ENCODE results near the gene LMF1. TPM values are rescaled to one million over a fixed set of nuclear protein-coding genes. Genes with fewer than 3 reads are reported as not detected.
A peak's percentile ranks its signal among the peaks of the same experiment; 100 is the strongest.

LMF1 gene
- total RNA-seq, 1 donor from 2014 or later = 26.2 TPM

DNA sequence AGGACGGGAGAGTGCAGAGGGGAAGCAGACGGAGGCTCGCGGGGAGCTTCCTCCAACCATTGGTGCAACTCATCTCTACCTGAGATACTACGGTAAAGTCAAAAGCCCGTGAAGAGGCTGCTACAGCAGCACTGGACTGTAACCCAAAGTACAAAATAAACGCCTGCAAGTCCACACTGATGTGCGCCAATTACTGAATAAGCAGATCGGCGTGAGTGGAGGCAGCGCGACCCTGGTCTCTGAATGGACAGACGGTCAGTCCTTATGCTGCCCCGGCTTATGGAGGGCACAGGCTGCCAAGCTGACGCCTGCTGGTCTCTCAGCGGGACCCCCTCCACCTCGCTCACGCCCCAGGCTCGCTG, 58.5 kb downstream of the LMF1 start:
- peaks cover 2% of the 10 kb centered on the region for H3K4me1 Mint-ChIP-seq (ENCODE audit: low read depth)
- H3K36me3 Mint-ChIP-seq (ENCODE audit: insufficient read depth) = peaks cover 7% of the 10 kb centered on the region
- DNase-seq (ENCODE audit: low spot score, unreplicated experiment) = no peak
- H3K9me3 Mint-ChIP-seq (ENCODE audit: low read depth) = no peaks in the 10 kb centered on the region
- peak overlapping the region; percentile 29 for H3K27ac Mint-ChIP-seq
- no peak overlapping the region for H3K4me3 Mint-ChIP-seq (ENCODE audit: low read depth)
- TF ChIP-seq CTCF (IDR thresholded peaks at IDR 0.05; ENCODE audit: unreplicated experiment) = no peak
- H3K27me3 Mint-ChIP-seq = no peaks in the 10 kb centered on the region

GRCh38 chr16:911604-912321, 59.0 kb downstream of the LMF1 start:
- H3K9me3 Mint-ChIP-seq (ENCODE audit: low read depth) = no peaks in the 10 kb centered on the region
- H3K27me3 Mint-ChIP-seq = no peaks in the 10 kb centered on the region
- no peak for DNase-seq (ENCODE audit: low spot score, unreplicated experiment)
- TF ChIP-seq CTCF (IDR thresholded peaks at IDR 0.05; ENCODE audit: unreplicated experiment) = no peak
- H3K27ac Mint-ChIP-seq = peak overlapping the region; percentile 29
- H3K4me3 Mint-ChIP-seq (ENCODE audit: low read depth) = no peak overlapping the region
- H3K4me1 Mint-ChIP-seq (ENCODE audit: low read depth) = peaks cover 2% of the 10 kb centered on the region
- H3K36me3 Mint-ChIP-seq (ENCODE audit: insufficient read depth) = peaks cover 10% of the 10 kb centered on the region

- H3K36me3 Mint-ChIP-seq (ENCODE audit: insufficient read depth) = peaks cover 16% of the 10 kb centered on the region
- no peak for TF ChIP-seq CTCF (IDR thresholded peaks at IDR 0.05; ENCODE audit: unreplicated experiment)
- no peak for DNase-seq (ENCODE audit: low spot score, unreplicated experiment)
- no peak overlapping the region for H3K27ac Mint-ChIP-seq
- H3K27me3 Mint-ChIP-seq = no peaks in the 10 kb centered on the region
- no peak overlapping the region for H3K4me3 Mint-ChIP-seq (ENCODE audit: low read depth)
- H3K9me3 Mint-ChIP-seq (ENCODE audit: low read depth) = peaks cover 6% of the 10 kb centered on the region
- H3K4me1 Mint-ChIP-seq (ENCODE audit: low read depth) = peaks cover 2% of the 10 kb centered on the region
Observed at GRCh38 chr16:911101-911500, 59.7 kb downstream of the LMF1 start.

DNA sequence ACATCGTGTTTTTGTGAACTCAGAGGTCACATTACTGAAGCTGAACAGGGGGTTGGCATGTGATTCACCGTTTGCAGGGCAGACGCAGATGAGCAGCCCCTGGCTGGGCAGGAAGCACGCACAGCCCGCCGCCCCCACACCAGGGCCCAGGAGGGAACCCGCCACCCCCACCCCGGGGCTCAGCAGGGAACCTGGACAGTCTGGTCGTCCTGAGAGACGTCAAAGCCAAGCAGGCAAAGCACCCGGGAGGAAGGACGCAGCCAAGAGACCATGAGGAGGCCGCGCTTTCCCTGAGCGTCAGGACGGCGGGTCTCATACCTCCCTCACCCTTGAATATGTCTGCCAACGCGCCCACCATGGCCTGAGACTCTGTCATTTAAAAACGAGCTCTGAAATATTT, 60.6 kb downstream of the LMF1 start:
- H3K27me3 Mint-ChIP-seq = no peaks in the 10 kb centered on the region
- peaks cover 24% of the 10 kb centered on the region for H3K36me3 Mint-ChIP-seq (ENCODE audit: insufficient read depth)
- no peak for DNase-seq (ENCODE audit: low spot score, unreplicated experiment)
- peaks cover 2% of the 10 kb centered on the region for H3K4me1 Mint-ChIP-seq (ENCODE audit: low read depth)
- no peak overlapping the region for H3K4me3 Mint-ChIP-seq (ENCODE audit: low read depth)
- H3K9me3 Mint-ChIP-seq (ENCODE audit: low read depth) = peaks cover 15% of the 10 kb centered on the region
- no peak overlapping the region for H3K27ac Mint-ChIP-seq
- no peak for TF ChIP-seq CTCF (IDR thresholded peaks at IDR 0.05; ENCODE audit: unreplicated experiment)

GRCh38 chr16:909281-910000, 61.3 kb downstream of the LMF1 start:
- H3K4me1 Mint-ChIP-seq (ENCODE audit: low read depth) = peaks cover 2% of the 10 kb centered on the region
- TF ChIP-seq CTCF (IDR thresholded peaks at IDR 0.05; ENCODE audit: unreplicated experiment) = no peak
- no peaks in the 10 kb centered on the region for H3K27me3 Mint-ChIP-seq
- peaks cover 25% of the 10 kb centered on the region for H3K36me3 Mint-ChIP-seq (ENCODE audit: insufficient read depth)
- DNase-seq (ENCODE audit: low spot score, unreplicated experiment) = no peak
- H3K27ac Mint-ChIP-seq = no peak overlapping the region
- H3K4me3 Mint-ChIP-seq (ENCODE audit: low read depth) = no peak overlapping the region
- peaks cover 16% of the 10 kb centered on the region for H3K9me3 Mint-ChIP-seq (ENCODE audit: low read depth)

Data from progenitor cell of endocrine pancreas (in vitro differentiated cells).